Astrocyte (in vitro differentiated cells and primary cell): ENCODE data around the gene ATXN1. TPM values are rescaled to one million over a fixed set of nuclear protein-coding genes. Genes with fewer than 3 reads are reported as not detected.

Experiments used
- DNase-seq: peaks from one replicate; pipeline ENCODE4 v3.0.0-alpha.2; 2010; ENCODE audit warnings: low read depth
- FAIRE-seq: peaks from 2 replicates; lab custom pipeline; 2011; peaks lifted over from hg19 to GRCh38; lab: Jason Lieb, UNC
- H2AFZ ChIP-seq: 2 replicates; pipeline ENCODE4 v1.6.0; 2012; ENCODE audit warnings: low read depth, low read length, inconsistent platforms
- H3K27ac ChIP-seq: 2 replicates; pipeline ENCODE4 v1.5.1; 2011; ENCODE audit warnings: low read depth, low read length, inconsistent platforms
- H3K27me3 ChIP-seq: 2 replicates; pipeline ENCODE4 v1.6.0; 2011; ENCODE audit warnings: low read length, inconsistent platforms; ENCODE audit not compliant: insufficient read depth
- H3K36me3 ChIP-seq: 2 replicates; pipeline ENCODE4 v1.5.1; 2011; ENCODE audit warnings: low read length, inconsistent platforms; ENCODE audit not compliant: insufficient read depth
- H3K4me1 ChIP-seq: 2 replicates; pipeline ENCODE4 v1.5.1; 2011; ENCODE audit warnings: low read length, inconsistent platforms; ENCODE audit not compliant: insufficient read depth
- H3K4me2 ChIP-seq: 2 replicates; pipeline ENCODE4 v1.6.0; 2012; ENCODE audit warnings: low read length, inconsistent platforms
- H3K4me3 ChIP-seq: 2 replicates; pipeline ENCODE4 v1.5.1; 2011; ENCODE audit warnings: low read depth, mild to moderate bottlenecking, low read length, inconsistent platforms; ENCODE audit not compliant: insufficient read depth
- H3K79me2 ChIP-seq: 2 replicates; pipeline ENCODE4 v1.6.0; 2012; ENCODE audit warnings: mild to moderate bottlenecking, low read length, inconsistent platforms; ENCODE audit not compliant: insufficient read depth
- H3K9ac ChIP-seq: 2 replicates; pipeline ENCODE4 v1.6.0; 2012; ENCODE audit warnings: mild to moderate bottlenecking, low read length, inconsistent platforms
- H3K9me3 ChIP-seq: 2 replicates; pipeline ENCODE4 v1.5.1; 2012; ENCODE audit warnings: low read depth, mild to moderate bottlenecking, low read length, inconsistent platforms; ENCODE audit not compliant: insufficient read depth
- H4K20me1 ChIP-seq: 2 replicates; pipeline ENCODE4 v1.6.0; 2012; ENCODE audit warnings: low read length, inconsistent platforms; ENCODE audit not compliant: insufficient read depth
- H3K27ac Mint-ChIP-seq: one replicate; pipeline ENCODE4 v1.8.0; 2021; ENCODE audit warnings: mild to moderate bottlenecking, mixed read lengths; ENCODE audit not compliant: unreplicated experiment
- H3K27me3 Mint-ChIP-seq: one replicate; pipeline ENCODE4 v1.8.0; 2021; ENCODE audit warnings: low read depth, mixed read lengths; ENCODE audit not compliant: unreplicated experiment
- H3K36me3 Mint-ChIP-seq: one replicate; pipeline ENCODE4 v1.8.0; 2021; ENCODE audit warnings: low read depth, mixed read lengths; ENCODE audit not compliant: unreplicated experiment
- H3K4me1 Mint-ChIP-seq: one replicate; pipeline ENCODE4 v1.8.0; 2021; ENCODE audit warnings: low read depth, mixed read lengths; ENCODE audit not compliant: unreplicated experiment
- H3K4me3 Mint-ChIP-seq: one replicate; pipeline ENCODE4 v1.8.0; 2021; ENCODE audit warnings: mild to moderate bottlenecking, moderate library complexity, mixed read lengths; ENCODE audit not compliant: unreplicated experiment
- H3K9me3 Mint-ChIP-seq: one replicate; pipeline ENCODE4 v1.8.0; 2021; ENCODE audit warnings: mild to moderate bottlenecking, mixed read lengths; ENCODE audit not compliant: unreplicated experiment
- EZH2 ChIP-seq: IDR thresholded peaks from 2 replicates; pipeline ENCODE4 v1.6.1; 2012; ENCODE audit warnings: mild to moderate bottlenecking, low read length, inconsistent platforms; ENCODE audit not compliant: insufficient read depth
- total RNA-seq: library from RNA; stranded (reverse); gene quantifications from 2 replicates; pipeline ENCODE4 v1.2.1, GENCODE V29; 2021
- TF ChIP-seq, protein P1 (sequence below): IDR thresholded peaks from 2 replicates; pipeline ENCODE4 v1.5.1; 2011; ENCODE audit warnings: low read depth, mild to moderate bottlenecking, inconsistent platforms, low read length, moderate library complexity; ENCODE audit not compliant: insufficient read depth

The ATXN1 gene
- total RNA-seq, 1 donor from 2014 or later: 70.9 TPM

DNA sequence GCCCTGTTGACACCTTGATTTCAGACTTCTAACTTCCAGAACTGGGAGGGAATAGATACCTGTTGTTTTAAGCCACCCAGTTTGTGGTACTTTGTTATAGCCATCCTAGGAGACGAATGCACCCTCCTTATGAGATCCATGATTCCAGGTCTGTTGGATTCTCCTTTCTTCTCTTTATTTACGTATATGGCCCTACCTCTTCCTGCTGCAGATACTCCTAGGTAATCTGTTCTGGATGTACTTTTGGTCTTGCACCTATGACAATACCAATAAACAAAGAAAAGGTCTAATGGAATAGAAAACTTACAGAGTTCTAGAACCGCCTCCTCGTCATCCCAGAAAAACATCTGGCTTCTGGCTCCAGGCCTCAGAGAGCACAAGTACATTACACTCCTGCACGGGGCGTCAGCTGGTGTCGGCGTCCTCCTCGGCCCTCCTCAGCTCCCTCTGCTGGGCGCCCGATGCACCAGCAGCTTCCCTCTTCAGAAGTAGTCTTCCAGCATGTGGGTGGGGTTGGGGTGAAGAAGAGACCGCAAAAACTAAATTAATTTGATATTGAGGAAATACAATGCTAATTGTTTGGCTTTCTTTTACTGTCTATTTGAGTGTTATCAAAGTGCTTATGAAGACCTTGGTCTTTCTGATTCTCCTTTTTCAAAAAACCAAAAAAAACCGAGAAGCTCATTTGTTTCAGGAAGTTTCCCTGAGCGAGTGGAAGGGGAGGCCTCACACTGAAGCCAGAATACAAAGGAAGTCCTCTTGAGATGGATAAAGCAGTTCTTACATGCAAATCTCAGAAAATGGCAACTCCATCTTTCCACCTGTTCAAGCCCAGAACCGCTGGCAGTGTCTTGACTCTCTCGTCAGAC, 9.7 kb upstream of the ATXN1 start:
- Histone ChIP-seq H2AFZ (peak overlapping the region; percentile 3), H3K4me2 (peak overlapping the region; percentile 82), H3K4me1 (peaks cover 48% of the 10 kb centered on the region), H3K27me3 (no peaks in the 10 kb centered on the region), H3K79me2 (no peaks in the 10 kb centered on the region), H4K20me1 (no peaks in the 10 kb centered on the region), H3K4me3 (no peak overlapping the region), H3K36me3 (no peaks in the 10 kb centered on the region), H3K27ac (peak overlapping the region; percentile 93), H3K9ac (peak overlapping the region; percentile 60), H3K9me3 (no peaks in the 10 kb centered on the region)
- peaks cover 4% of the 10 kb centered on the region for H3K36me3 Mint-ChIP-seq
- FAIRE-seq: no peak
- peaks cover 46% of the 10 kb centered on the region for H3K4me1 Mint-ChIP-seq
- H3K27me3 Mint-ChIP-seq: no peaks in the 10 kb centered on the region
- TF ChIP-seq, protein P1, sequence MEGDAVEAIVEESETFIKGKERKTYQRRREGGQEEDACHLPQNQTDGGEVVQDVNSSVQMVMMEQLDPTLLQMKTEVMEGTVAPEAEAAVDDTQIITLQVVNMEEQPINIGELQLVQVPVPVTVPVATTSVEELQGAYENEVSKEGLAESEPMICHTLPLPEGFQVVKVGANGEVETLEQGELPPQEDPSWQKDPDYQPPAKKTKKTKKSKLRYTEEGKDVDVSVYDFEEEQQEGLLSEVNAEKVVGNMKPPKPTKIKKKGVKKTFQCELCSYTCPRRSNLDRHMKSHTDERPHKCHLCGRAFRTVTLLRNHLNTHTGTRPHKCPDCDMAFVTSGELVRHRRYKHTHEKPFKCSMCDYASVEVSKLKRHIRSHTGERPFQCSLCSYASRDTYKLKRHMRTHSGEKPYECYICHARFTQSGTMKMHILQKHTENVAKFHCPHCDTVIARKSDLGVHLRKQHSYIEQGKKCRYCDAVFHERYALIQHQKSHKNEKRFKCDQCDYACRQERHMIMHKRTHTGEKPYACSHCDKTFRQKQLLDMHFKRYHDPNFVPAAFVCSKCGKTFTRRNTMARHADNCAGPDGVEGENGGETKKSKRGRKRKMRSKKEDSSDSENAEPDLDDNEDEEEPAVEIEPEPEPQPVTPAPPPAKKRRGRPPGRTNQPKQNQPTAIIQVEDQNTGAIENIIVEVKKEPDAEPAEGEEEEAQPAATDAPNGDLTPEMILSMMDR: peak; percentile 76
- TF ChIP-seq EZH2: no peak
- peak; percentile 65 for DNase-seq
- H3K9me3 Mint-ChIP-seq: peaks cover 1% of the 10 kb centered on the region
- H3K27ac Mint-ChIP-seq: peak overlapping the region; percentile 70
- peak overlapping the region; percentile 51 for H3K4me3 Mint-ChIP-seq

- TF ChIP-seq, protein P1: no peak
- no peak for TF ChIP-seq EZH2
- Histone ChIP-seq H3K4me2 (peak overlapping the region; percentile 82), H3K27me3 (no peaks in the 10 kb centered on the region), H3K27ac (peak overlapping the region; percentile 93), H3K79me2 (no peaks in the 10 kb centered on the region), H3K9me3 (no peaks in the 10 kb centered on the region), H3K9ac (peak overlapping the region; percentile 70), H3K4me3 (peak overlapping the region; percentile 30), H2AFZ (peak overlapping the region; percentile 3), H3K4me1 (peaks cover 56% of the 10 kb centered on the region), H4K20me1 (no peaks in the 10 kb centered on the region), H3K36me3 (no peaks in the 10 kb centered on the region)
- DNase-seq (peak; percentile 92), FAIRE-seq (no peak)
- Mint-ChIP-seq H3K36me3 (peaks cover 4% of the 10 kb centered on the region), H3K4me3 (peak overlapping the region; percentile 50), H3K27ac (peak overlapping the region; percentile 84), H3K9me3 (peaks cover 1% of the 10 kb centered on the region), H3K4me1 (peaks cover 52% of the 10 kb centered on the region), H3K27me3 (no peaks in the 10 kb centered on the region)
Measured at GRCh38 chr6:16769986-16770376, 8.7 kb upstream of the ATXN1 start.
